Fibroblast of skin of abdomen (primary cell): Measurements from ENCODE around the gene DTL.

ENCODE experiments used
- DNase-seq: peaks from one replicate; pipeline ENCODE4 v3.0.0-alpha.2; 2013

Gene DTL

GRCh38 chr1:212133319-212133718 is 97.8 kb downstream of the DTL start:
- DNase-seq, result no peak

DNA sequence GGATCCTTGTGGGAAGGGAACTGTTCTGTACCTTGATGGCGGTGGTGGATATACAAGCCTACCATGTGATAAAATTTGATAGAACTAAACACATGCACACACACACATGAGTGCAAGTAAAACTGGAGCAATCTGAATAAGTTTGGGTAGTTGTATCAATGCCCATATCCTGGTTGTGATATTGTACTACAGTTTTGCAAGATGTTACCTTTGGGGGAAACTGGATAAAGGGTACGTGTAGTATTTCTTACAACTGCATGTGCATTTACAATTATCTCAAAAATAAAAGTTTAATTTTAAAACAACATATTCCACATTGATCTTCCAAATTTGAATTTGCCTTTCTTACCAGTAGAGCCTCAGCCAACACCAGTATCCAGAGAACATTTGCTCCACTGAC is 99.6 kb downstream of the DTL start:
- DNase-seq, result no peak

DNA sequence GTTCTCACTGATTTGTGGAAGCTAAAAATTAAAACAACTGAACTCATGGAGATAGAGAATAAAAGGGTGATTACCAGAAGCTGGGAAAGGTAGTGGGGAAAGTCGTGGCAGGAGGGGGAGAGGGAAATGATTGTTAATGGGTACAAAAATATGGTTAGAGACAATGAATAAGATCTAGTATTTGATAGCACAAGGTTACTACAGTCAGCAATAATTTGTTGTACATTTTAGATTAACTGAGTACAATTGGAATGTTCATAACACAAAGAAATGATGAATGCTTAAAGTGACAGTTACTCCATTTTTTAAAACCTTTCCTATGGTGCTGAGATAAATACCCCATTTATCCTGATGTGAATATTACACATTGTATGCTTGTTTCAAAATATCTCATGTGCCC is 102.3 kb downstream of the DTL start:
- DNase-seq, result no peak

DNA sequence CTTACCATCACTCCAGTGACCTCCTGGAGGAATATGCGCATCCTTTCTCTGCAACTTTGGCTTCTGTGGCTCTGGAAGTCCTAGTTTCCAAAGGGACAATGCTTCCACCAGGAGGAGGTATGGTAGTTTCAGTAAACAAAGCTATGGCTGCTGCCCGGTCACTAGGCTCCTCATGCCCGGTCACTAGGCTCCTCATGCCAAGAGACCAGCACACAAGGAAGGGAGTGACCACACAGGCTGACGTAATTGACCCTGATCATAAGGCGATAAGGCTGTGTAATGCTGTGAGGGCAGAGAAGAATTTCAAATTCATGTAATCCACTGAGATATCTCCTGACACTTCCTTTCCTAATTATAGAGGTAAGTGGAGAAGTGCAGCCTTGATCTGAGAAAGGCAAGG is 102.9 kb downstream of the DTL start:
- DNase-seq, result no peak

DNA sequence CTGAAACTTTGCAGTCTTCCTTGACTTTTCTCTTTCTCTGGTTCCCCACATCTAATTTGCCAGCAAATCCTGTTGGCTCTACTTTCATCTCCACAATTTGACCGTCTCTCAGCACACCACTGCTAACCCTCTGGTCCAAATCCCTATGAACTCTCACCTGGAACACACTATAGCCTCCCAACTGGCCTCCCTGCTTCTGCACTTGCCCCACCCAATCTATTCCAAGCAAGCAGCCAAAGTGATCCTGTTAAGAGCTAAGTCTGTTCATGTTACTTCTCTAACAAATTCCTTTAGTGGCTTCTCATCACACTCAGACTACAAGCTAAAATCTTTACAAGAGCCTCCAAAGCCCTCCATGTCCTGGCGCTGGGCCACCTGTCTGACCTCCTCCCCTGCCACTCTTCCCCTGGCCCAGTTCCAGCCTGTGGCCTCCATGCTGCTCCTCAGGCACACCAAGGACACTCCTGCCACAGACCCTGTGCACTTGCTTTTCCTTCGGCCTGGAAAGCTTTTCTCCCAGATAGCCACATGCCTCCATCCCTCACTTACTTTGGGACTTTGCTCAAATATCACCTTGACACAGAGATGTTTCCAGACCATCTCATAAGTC is 104.1 kb downstream of the DTL start:
- no peak for DNase-seq

DNA sequence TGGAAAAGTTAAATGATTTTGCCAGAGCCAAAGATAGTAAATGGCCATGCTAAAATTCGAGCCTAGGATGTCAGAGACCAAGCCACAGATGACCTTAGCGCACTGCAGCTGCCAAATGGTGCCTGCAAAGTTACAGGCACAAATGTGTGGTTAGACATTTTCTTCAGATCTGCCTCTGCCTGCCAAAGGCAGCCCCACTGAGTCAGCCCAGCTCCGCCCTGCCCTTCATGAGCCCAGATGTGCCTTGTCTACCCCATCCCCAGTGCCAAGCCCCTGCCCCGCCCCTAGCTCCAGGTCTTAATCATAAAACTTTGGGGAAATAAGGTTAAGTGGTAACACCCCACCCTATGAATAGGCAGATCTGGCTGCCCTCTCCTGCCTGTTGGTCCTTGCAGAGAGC is 105.9 kb downstream of the DTL start:
- no peak for DNase-seq

GRCh38 chr1:212142883-212143530 is 107.5 kb downstream of the DTL start:
- no peak for DNase-seq

DNA sequence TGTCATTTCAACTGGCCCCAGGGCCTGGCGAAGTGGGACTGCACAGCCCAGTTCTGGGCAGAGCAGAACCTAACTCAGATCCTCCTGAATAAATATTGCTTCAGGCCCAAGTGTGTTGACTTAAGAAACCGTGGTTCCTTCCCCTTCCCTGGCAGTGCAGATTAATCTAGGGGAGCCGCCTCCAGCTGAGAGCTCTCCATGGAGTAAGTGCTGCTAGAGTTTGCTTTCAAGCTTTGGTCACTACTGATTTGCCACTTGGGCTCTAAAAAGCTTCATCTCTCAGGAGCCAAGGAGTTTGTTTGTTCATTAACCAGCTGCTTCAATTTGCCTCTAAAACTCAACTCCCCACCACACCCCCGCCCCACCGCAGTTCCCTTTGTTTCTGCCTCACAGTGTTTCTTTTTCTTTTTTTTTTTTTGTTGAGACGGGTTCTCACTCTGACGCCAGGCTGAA is 112.1 kb downstream of the DTL start:
- no peak for DNase-seq

DNA sequence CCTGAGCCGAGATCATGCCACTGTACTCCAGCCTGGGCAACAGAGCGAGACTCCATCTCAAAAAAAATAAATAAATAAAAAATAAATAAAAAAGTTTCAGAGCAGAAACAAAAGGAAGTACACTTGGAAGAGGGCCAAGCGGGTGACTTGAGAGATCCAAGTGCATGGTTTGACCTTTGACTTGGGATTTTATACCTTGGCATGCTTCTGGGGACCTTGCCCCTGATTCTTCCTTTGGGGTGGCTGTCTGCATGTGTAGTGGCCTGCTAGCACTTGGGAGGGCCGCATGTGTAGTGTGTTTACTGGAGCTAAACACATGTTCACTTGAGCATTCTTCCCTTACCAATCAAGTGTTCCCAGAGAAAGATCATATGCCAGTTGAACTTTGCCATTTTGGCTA is 114.0 kb downstream of the DTL start:
- no peak for DNase-seq

DNA sequence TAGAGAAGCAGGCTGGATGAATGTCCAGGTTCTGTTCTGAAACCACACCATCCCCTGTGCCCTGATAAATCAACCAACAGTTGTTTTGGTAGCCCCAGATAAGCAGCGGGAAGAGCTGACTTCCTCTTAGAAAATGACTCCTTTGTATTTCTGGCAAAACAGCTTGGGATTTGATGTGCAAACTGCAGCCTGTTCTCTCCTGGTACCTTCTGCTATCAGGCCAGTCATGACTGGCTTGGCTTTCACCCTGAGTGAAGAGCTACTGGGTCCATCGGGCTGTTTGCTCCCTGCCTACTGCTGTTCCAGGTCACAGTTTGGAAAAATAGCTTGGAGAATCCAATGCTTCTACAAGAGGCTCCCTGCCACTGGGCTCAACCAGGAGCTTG is 116.8 kb downstream of the DTL start:
- DNase-seq, result no peak

- no peak for DNase-seq
Observed at GRCh38 chr1:212152869-212153268, 117.3 kb downstream of the DTL start.

DNA sequence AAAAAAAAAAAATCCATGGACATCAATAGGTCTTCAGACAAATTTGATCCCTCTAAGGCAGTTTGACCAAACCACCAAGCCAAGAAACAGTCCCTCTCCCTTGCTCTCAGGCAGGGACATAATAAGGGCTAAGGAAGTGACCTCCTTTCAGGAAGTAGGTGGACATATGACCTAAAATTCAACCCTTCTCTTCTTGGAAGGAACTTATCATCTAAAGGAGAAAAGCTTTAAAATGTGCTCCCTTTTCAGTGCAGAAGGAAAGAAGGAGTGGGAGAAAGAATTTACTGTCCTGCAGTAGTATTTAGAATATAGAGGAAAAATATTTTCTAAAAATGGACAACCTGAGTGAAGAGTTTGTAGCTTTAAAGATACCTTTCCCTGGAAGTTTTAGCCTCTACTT is 118.1 kb downstream of the DTL start:
- no peak for DNase-seq
